Fibroblast of villous mesenchyme (primary cell): ENCODE results near the gene HERPUD2. TPM values are rescaled to one million over a fixed set of nuclear protein-coding genes. Genes with fewer than 3 reads are reported as not detected.

ENCODE experiments used
- DNase-seq: peaks from one replicate; pipeline ENCODE4 v3.0.0-alpha.2; 2010; ENCODE audit warnings: low read depth
- H3K4me3 ChIP-seq: 2 replicates; pipeline ENCODE4 v1.5.1; 2011; ENCODE audit warnings: low read depth, mild to moderate bottlenecking, low read length
- CTCF ChIP-seq: IDR thresholded peaks from 2 replicates; pipeline ENCODE4 v1.5.1; 2012; ENCODE audit warnings: low read depth, mild to moderate bottlenecking, low read length; ENCODE audit not compliant: insufficient read depth
- total RNA-seq: library from RNA; depleted of rRNA; stranded (reverse); fragments of >200 nt; gene quantifications from 2 replicates; pipeline ENCODE4 v1.2.3, GENCODE V29; 2012

Gene HERPUD2
- total RNA-seq, 1 donor: 30.7 TPM

- DNase-seq: peak; percentile 92
- peak overlapping the region; percentile 71 for H3K4me3 ChIP-seq
- no peak for TF ChIP-seq CTCF
Observed at GRCh38 chr7:35716038-35716803, 21.3 kb upstream of the HERPUD2 start.

- no peak for DNase-seq
- no peak for TF ChIP-seq CTCF
- no peak overlapping the region for H3K4me3 ChIP-seq
Observed at GRCh38 chr7:35714862-35715261, 19.9 kb upstream of the HERPUD2 start.

GRCh38 chr7:35714407-35714806 lies 19.5 kb upstream of the HERPUD2 start:
- no peak for DNase-seq
- no peak overlapping the region for H3K4me3 ChIP-seq
- TF ChIP-seq CTCF: no peak

GRCh38 chr7:35712563-35713226 lies 17.8 kb upstream of the HERPUD2 start:
- TF ChIP-seq CTCF: no peak

GRCh38 chr7:35707422-35707821 lies 12.5 kb upstream of the HERPUD2 start:
- TF ChIP-seq CTCF: no peak
- DNase-seq: no peak
- no peak overlapping the region for H3K4me3 ChIP-seq

More at GRCh38 chr7:35712563-35713226, 17.8 kb upstream of the HERPUD2 start:
- H3K4me3 ChIP-seq: no peak overlapping the region
- no peak for DNase-seq

- H3K4me3 ChIP-seq: no peak overlapping the region
- DNase-seq: peak; percentile 91
- TF ChIP-seq CTCF: no peak
Observed at GRCh38 chr7:35705932-35706461, 11.1 kb upstream of the HERPUD2 start.
